HCT116 (cell line): ENCODE results near the gene OXER1. TPM values are rescaled to one million over a fixed set of nuclear protein-coding genes. Genes with fewer than 3 reads are reported as not detected.

Experiments used
- ATAC-seq: fragments of 200-7000 bp; cut with Tn5 transposase; 2 replicates; pipeline ENCODE4 v1.9.1; 2020; ENCODE audit warnings: mild to moderate bottlenecking, moderate library complexity
- BruUV-seq: library from RNA; stranded (reverse); fragments of 400-500 nt; replicated peaks from 2 replicates; lab custom pipeline; 2021; lab: Mats Ljungman, UMichigan
- CTCF ChIA-PET: fragments of 300-600 bp; sonication (Branson Sonifier 250); formaldehyde crosslinking; loops from one replicate; lab custom pipeline; 2021; ENCODE audit warnings: antibody characterized with exemption; lab: Charles Lee
- POLR2A ChIA-PET: fragments of 300-600, 350-600 bp; sonication (Branson Sonifier 250); formaldehyde crosslinking; loops from one replicate; lab custom pipeline; 2021; ENCODE audit warnings: antibody characterized with exemption; lab: Charles Lee
- RAD21 ChIA-PET, 2 experiments: fragments of 300-600 bp; sonication (Branson Sonifier 250); formaldehyde crosslinking; loops; one replicate each; lab custom pipeline; 2023; ENCODE audit warnings: low total read pairs in 2 of 2; ENCODE audit not compliant: uncharacterized antibody in 2 of 2, unreplicated experiment in 2 of 2, low non-redundant PET in 1 of 2; lab: Charles Lee
- DNase-seq: peaks from one replicate; pipeline ENCODE4 v3.0.0-alpha.2; 2010; ENCODE audit warnings: low read depth, low spot score
- H2AFZ ChIP-seq: fragments of 200-600 bp; shearing (Covaris generic), sonication (generic); 2 replicates; pipeline ENCODE4 v1.6.1; 2017; ENCODE audit warnings: low read depth, mixed run types, mixed read lengths, antibody characterized with exemption, low read length; ENCODE audit not compliant: poor library complexity, severe bottlenecking
- H3K27ac ChIP-seq: 2 replicates; pipeline ENCODE4 v1.5.1; 2012; ENCODE audit warnings: low read depth, low read length
- H3K27me3 ChIP-seq: fragments of 200-600 bp; sonication (generic); 2 replicates; pipeline ENCODE4 v1.6.1; 2016; ENCODE audit warnings: mixed run types, low read length, mixed read lengths; ENCODE audit not compliant: insufficient read depth
- H3K36me3 ChIP-seq, 2 experiments: fragments of 200-500 bp in 1 of 2; fragments of 200-600 bp in 1 of 2; sonication (Bioruptor generic) in 1 of 2; sonication (generic) in 1 of 2; 2 replicates each; pipeline versions ENCODE4 v1.5.1 to v1.6.1; 2014 to 2016; ENCODE audit warnings: low read length in 2 of 2, inconsistent platforms in 1 of 2, mixed read lengths in 1 of 2, mixed run types in 1 of 2; ENCODE audit not compliant: insufficient read depth in 2 of 2, control insufficient read depth in 1 of 2
- H3K4me1 ChIP-seq, 2 experiments: fragments of 200-600 bp in 1 of 2; sonication (generic) in 1 of 2; 2 replicates each; pipeline versions ENCODE4 v1.5.1 to v1.6.1; 2012 to 2017; ENCODE audit warnings: low read length in 2 of 2, inconsistent platforms in 1 of 2, mild to moderate bottlenecking in 1 of 2, mixed read lengths in 1 of 2, mixed run types in 1 of 2, moderate library complexity in 1 of 2; ENCODE audit not compliant: insufficient read depth in 2 of 2, control insufficient read depth in 1 of 2
- H3K4me2 ChIP-seq: fragments of 200-600 bp; sonication (generic); 2 replicates; pipeline ENCODE4 v1.6.1; 2017; ENCODE audit warnings: mixed run types, low read length, mixed read lengths
- H3K4me3 ChIP-seq, 2 experiments: fragments of 200-600 bp in 1 of 2; sonication (generic) in 1 of 2; replicated peaks in 1 of 2; 2 replicates each; pipeline ENCODE4 v1.5.1; 2011 to 2016; ENCODE audit warnings: low read length in 2 of 2, control low read depth in 1 of 2, low read depth in 1 of 2, mild to moderate bottlenecking in 1 of 2, mixed read lengths in 1 of 2, mixed run types in 1 of 2
- H3K79me2 ChIP-seq: fragments of 200-600 bp; sonication (generic); 2 replicates; pipeline ENCODE4 v1.6.1; 2017; ENCODE audit warnings: mild to moderate bottlenecking, mixed run types, low read length, moderate library complexity, mixed read lengths; ENCODE audit not compliant: insufficient read depth
- H3K9ac ChIP-seq: fragments of 200-600 bp; sonication (generic); 2 replicates; pipeline ENCODE4 v1.6.1; 2016; ENCODE audit warnings: low read length, mixed read lengths
- H3K9me2 ChIP-seq: fragments of 200-600 bp; sonication (generic), shearing (Covaris generic); 2 replicates; pipeline ENCODE4 v1.6.1; 2017; ENCODE audit warnings: mixed run types, mild to moderate bottlenecking, moderate library complexity; ENCODE audit not compliant: insufficient read depth
- H3K9me3 ChIP-seq, 2 experiments: fragments of 200-500 bp in 1 of 2; fragments of 200-600 bp in 1 of 2; sonication (Bioruptor generic) in 1 of 2; sonication (generic) in 1 of 2; 2 replicates each; pipeline ENCODE4 v1.6.1; 2014 to 2017; ENCODE audit warnings: low read length in 2 of 2, mixed read lengths in 2 of 2, inconsistent platforms in 1 of 2, low read depth in 1 of 2, mild to moderate bottlenecking in 1 of 2, mixed run types in 1 of 2, moderate library complexity in 1 of 2; ENCODE audit not compliant: control insufficient read depth in 1 of 2, insufficient read depth in 1 of 2
- H4K20me1 ChIP-seq: fragments of 200-600 bp; sonication (generic), shearing (Covaris generic); 2 replicates; pipeline ENCODE4 v1.6.1; 2017; ENCODE audit warnings: mixed run types, mild to moderate bottlenecking, moderate library complexity; ENCODE audit not compliant: insufficient read depth
- ATF3 ChIP-seq: IDR thresholded peaks from 2 replicates; pipeline ENCODE4 v1.6.1; 2012
- CBX3 ChIP-seq: IDR thresholded peaks from 2 replicates; pipeline ENCODE4 v1.6.1; 2012; ENCODE audit warnings: low read depth
- CEBPB ChIP-seq: IDR thresholded peaks from 2 replicates; pipeline ENCODE4 v1.6.1; 2012; ENCODE audit warnings: low read depth
- EGR1 ChIP-seq: IDR thresholded peaks from 2 replicates; pipeline ENCODE4 v1.6.1; 2012; ENCODE audit warnings: low read depth
- ELF1 ChIP-seq: IDR thresholded peaks from 2 replicates; pipeline ENCODE4 v1.6.1; 2012; ENCODE audit warnings: low read depth, borderline replicate concordance
- FOSL1 ChIP-seq: IDR thresholded peaks from 2 replicates; pipeline ENCODE4 v1.6.1; 2012; ENCODE audit warnings: low read depth
- JUND ChIP-seq: IDR thresholded peaks from 2 replicates; pipeline ENCODE4 v1.6.1; 2012
- POLR2AphosphoS5 ChIP-seq: IDR thresholded peaks from 2 replicates; pipeline ENCODE4 v1.6.1; 2011; ENCODE audit warnings: mild to moderate bottlenecking, low read depth, low read length, moderate library complexity
- RAD21 ChIP-seq: IDR thresholded peaks from 2 replicates; pipeline ENCODE4 v1.6.1; 2012; ENCODE audit warnings: low read depth, mild to moderate bottlenecking
- SIN3A ChIP-seq: IDR thresholded peaks from 2 replicates; pipeline ENCODE4 v1.6.1; 2012; ENCODE audit warnings: low read depth
- ZNF274 ChIP-seq: fragments of 200-500 bp; sonication (Bioruptor generic); IDR thresholded peaks from 2 replicates; pipeline ENCODE4 v1.6.1; 2014; ENCODE audit warnings: mild to moderate bottlenecking, low read depth, low read length, inconsistent platforms
- intact Hi-C: fragments of 100-400 bp; cut with micrococcal nuclease; formaldehyde crosslinking; loops from 2 replicates; pipeline ENCODE4 v1.10.0; 2022
- total RNA-seq: library from RNA; stranded (reverse); gene quantifications from one replicate; pipeline ENCODE4 v1.2.1, GENCODE V29; 2021; ENCODE audit not compliant: unreplicated experiment
- TF ChIP-seq, protein P1 (sequence below): IDR thresholded peaks from 2 replicates; pipeline ENCODE4 v1.6.1; 2012; ENCODE audit warnings: low read depth
- TF ChIP-seq, protein P2 (sequence below), 3 experiments: fragments of 200-600 bp in 1 of 3; sonication (generic) in 1 of 3; IDR thresholded peaks in 2 of 3; conservative IDR thresholded peaks in 1 of 3; 2 replicates each; pipeline ENCODE4 v1.5.1; 2012 to 2017; ENCODE audit warnings: low read depth in 2 of 3, low read length in 2 of 3, antibody characterized with exemption in 1 of 3, borderline replicate concordance in 1 of 3, control low read depth in 1 of 3, mild to moderate bottlenecking in 1 of 3, mixed read lengths in 1 of 3, mixed run types in 1 of 3, moderate library complexity in 1 of 3; ENCODE audit not compliant: insufficient read depth in 1 of 3
- TF ChIP-seq, protein P3 (sequence below): IDR thresholded peaks from 2 replicates; pipeline ENCODE4 v1.6.1; 2012

Gene OXER1
- total RNA-seq, 1 experiment from 2014 or later: not detected

- Histone ChIP-seq H3K9ac (no peak overlapping the region), H3K4me1 (peaks cover 0 to 3% of the 10 kb centered on the region in 2 experiments; a peak in 1 of 4 replicates), H3K9me3 (0 out of 4 replicates have a peak, but pooled peaks cover 0 to 5% of the 10 kb centered on the region in 2 experiments), H3K36me3 (no peaks in the 10 kb centered on the region), H3K9me2 (no peaks in the 10 kb centered on the region), H3K4me2 (no peak overlapping the region), H2AFZ (no peak overlapping the region), H3K27ac (no peak overlapping the region), H3K27me3 (no peaks in the 10 kb centered on the region), H3K79me2 (no peaks in the 10 kb centered on the region), H4K20me1 (no peaks in the 10 kb centered on the region), H3K4me3 (no peak overlapping the region)
- ATAC-seq: no peak
- RAD21 ChIA-PET: interaction anchor here in 1 of 2 experiments (0.7 kb wide), 1 partner anchor 1103 kb away, joined by 3 read pairs; no protein-coding TSS in a partner anchor
- CTCF ChIA-PET: no interaction called here
- intact Hi-C loops: loop anchor here (10.0 kb wide), 1 partner anchor 280 kb away; the partner anchor contains the start of gene KCNG3
- no peak for DNase-seq
- POLR2A ChIA-PET: no interaction called here
- TF ChIP-seq, protein P1, sequence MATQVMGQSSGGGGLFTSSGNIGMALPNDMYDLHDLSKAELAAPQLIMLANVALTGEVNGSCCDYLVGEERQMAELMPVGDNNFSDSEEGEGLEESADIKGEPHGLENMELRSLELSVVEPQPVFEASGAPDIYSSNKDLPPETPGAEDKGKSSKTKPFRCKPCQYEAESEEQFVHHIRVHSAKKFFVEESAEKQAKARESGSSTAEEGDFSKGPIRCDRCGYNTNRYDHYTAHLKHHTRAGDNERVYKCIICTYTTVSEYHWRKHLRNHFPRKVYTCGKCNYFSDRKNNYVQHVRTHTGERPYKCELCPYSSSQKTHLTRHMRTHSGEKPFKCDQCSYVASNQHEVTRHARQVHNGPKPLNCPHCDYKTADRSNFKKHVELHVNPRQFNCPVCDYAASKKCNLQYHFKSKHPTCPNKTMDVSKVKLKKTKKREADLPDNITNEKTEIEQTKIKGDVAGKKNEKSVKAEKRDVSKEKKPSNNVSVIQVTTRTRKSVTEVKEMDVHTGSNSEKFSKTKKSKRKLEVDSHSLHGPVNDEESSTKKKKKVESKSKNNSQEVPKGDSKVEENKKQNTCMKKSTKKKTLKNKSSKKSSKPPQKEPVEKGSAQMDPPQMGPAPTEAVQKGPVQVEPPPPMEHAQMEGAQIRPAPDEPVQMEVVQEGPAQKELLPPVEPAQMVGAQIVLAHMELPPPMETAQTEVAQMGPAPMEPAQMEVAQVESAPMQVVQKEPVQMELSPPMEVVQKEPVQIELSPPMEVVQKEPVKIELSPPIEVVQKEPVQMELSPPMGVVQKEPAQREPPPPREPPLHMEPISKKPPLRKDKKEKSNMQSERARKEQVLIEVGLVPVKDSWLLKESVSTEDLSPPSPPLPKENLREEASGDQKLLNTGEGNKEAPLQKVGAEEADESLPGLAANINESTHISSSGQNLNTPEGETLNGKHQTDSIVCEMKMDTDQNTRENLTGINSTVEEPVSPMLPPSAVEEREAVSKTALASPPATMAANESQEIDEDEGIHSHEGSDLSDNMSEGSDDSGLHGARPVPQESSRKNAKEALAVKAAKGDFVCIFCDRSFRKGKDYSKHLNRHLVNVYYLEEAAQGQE: no peak
- no peak for TF ChIP-seq EGR1
- no peak for TF ChIP-seq SIN3A
- TF ChIP-seq, protein P2, sequence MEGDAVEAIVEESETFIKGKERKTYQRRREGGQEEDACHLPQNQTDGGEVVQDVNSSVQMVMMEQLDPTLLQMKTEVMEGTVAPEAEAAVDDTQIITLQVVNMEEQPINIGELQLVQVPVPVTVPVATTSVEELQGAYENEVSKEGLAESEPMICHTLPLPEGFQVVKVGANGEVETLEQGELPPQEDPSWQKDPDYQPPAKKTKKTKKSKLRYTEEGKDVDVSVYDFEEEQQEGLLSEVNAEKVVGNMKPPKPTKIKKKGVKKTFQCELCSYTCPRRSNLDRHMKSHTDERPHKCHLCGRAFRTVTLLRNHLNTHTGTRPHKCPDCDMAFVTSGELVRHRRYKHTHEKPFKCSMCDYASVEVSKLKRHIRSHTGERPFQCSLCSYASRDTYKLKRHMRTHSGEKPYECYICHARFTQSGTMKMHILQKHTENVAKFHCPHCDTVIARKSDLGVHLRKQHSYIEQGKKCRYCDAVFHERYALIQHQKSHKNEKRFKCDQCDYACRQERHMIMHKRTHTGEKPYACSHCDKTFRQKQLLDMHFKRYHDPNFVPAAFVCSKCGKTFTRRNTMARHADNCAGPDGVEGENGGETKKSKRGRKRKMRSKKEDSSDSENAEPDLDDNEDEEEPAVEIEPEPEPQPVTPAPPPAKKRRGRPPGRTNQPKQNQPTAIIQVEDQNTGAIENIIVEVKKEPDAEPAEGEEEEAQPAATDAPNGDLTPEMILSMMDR (IDR thresholded peaks at IDR 0.05 in 2 of 3, conservative IDR thresholded peaks at IDR 0.05 in 1 of 3; ENCODE audit: borderline replicate concordance in 1 of 3, insufficient read depth in 1 of 3, low read depth in 2 of 3, low read length in 2 of 3): no peak
- TF ChIP-seq, protein P3, sequence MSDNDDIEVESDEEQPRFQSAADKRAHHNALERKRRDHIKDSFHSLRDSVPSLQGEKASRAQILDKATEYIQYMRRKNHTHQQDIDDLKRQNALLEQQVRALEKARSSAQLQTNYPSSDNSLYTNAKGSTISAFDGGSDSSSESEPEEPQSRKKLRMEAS: no peak
- TF ChIP-seq ELF1: no peak
- no peak for TF ChIP-seq POLR2AphosphoS5
- TF ChIP-seq CEBPB: no peak
- no peak for TF ChIP-seq JUND
- no peak for TF ChIP-seq CBX3
- no peak for TF ChIP-seq ZNF274
- no peak for TF ChIP-seq ATF3
- no peak for TF ChIP-seq RAD21
- no peak for TF ChIP-seq FOSL1
- BruUV-seq: no TSS peak
Observed at GRCh38 chr2:42775186-42775585, 11.3 kb upstream of the OXER1 start.
